Sigmoid colon (tissue), 7 donors: ENCODE measurements around the gene EPN2. TPM values are rescaled to one million over a fixed set of nuclear protein-coding genes. Genes with fewer than 3 reads are reported as not detected.
A peak's percentile ranks its signal among the peaks of the same experiment; 100 is the strongest.

Experiments used
- DNase-seq: peaks from one replicate; pipeline ENCODE4 v3.0.0-alpha.2; 2019
- H3K27ac ChIP-seq, 4 donors: fragments of 200-600 bp; sonication (generic); one replicate each; pipeline ENCODE4 v1.5.1; 2016 to 2019; ENCODE audit warnings: mild to moderate bottlenecking in 1 of 4
- H3K27me3 ChIP-seq, 3 donors: fragments of 200-600 bp; sonication (generic); one replicate each; pipeline ENCODE4 v1.5.1; 2019; ENCODE audit warnings: mild to moderate bottlenecking in 1 of 3
- H3K36me3 ChIP-seq, 4 donors: fragments of 200-600 bp; sonication (generic); one replicate each; pipeline ENCODE4 v1.5.1; 2016 to 2019
- H3K4me1 ChIP-seq, 4 donors: fragments of 200-600 bp; sonication (generic); one replicate each; pipeline ENCODE4 v1.5.1; 2017 to 2019
- H3K4me3 ChIP-seq, 4 donors: fragments of 200-600 bp; sonication (generic); one replicate each; pipeline ENCODE4 v1.5.1; 2017 to 2019; ENCODE audit warnings: mild to moderate bottlenecking in 2 of 4, moderate library complexity in 1 of 4
- H3K9me3 ChIP-seq, 4 donors: fragments of 200-600 bp in 3 of 4; sonication (generic) in 3 of 4; one replicate each; pipeline versions ENCODE4 v1.5.1 to v1.6.1; 2013 to 2019
- EP300 ChIP-seq, 4 donors: sonication (generic); formaldehyde crosslinking; IDR thresholded peaks; one replicate each; pipeline ENCODE4 v1.6.1; 2017; ENCODE audit warnings: antibody characterized with exemption in 4 of 4
- POLR2A ChIP-seq, 2 donors: fragments of 450-650 bp; IDR thresholded peaks; one replicate each; pipeline ENCODE4 v1.6.1; 2016; ENCODE audit warnings: antibody characterized with exemption in 2 of 2, mild to moderate bottlenecking in 2 of 2, moderate library complexity in 2 of 2
- POLR2AphosphoS5 ChIP-seq, 4 donors: sonication (generic); formaldehyde crosslinking; IDR thresholded peaks; one replicate each; pipeline ENCODE4 v1.6.1; 2017; ENCODE audit warnings: antibody characterized with exemption in 4 of 4
- WGBS, 2 donors: extraction: QIAGEN DNeasy Blood & Tissue Kit; methylation state at CpG; one replicate each; pipeline ENCODE4 v1.1.7; 2013; 5-methylcytosine and 5-hydroxymethylcytosine counted together
- intact Hi-C: fragments of 100-400 bp; cut with DNase I; formaldehyde crosslinking; loops from one replicate; pipeline ENCODE4 v1.15.1; 2023
- polyA plus RNA-seq, 3 donors: library from polyadenylated mRNA; stranded (reverse); fragments of 200-250 nt; gene quantifications; one replicate each; pipeline ENCODE4 v1.2.3, GENCODE V29; 2013
- total RNA-seq, 4 donors: library from RNA; depleted of rRNA; stranded (reverse); fragments of >200 nt; gene quantifications; one replicate each; pipeline ENCODE4 v1.1.0, GENCODE V29; 2016
- TF ChIP-seq, protein P1 (sequence below), 4 experiments: fragments of 450-650 bp in 3 of 4; fragments of 200-600 bp in 1 of 4; IDR thresholded peaks; one replicate each; pipeline ENCODE4 v1.5.1; 2016 to 2019; ENCODE audit warnings: antibody characterized with exemption in 4 of 4, mild to moderate bottlenecking in 3 of 4, moderate library complexity in 2 of 4
- donor health status: healthy with polysubstance abuse.
- donor health status: Bipolar disorder and iron deficiency.
- donor health status: healthy.

The EPN2 gene
- total and polyA plus RNA-seq, 7 donors = 12.0 to 55.4 (median 31.7) TPM

DNA sequence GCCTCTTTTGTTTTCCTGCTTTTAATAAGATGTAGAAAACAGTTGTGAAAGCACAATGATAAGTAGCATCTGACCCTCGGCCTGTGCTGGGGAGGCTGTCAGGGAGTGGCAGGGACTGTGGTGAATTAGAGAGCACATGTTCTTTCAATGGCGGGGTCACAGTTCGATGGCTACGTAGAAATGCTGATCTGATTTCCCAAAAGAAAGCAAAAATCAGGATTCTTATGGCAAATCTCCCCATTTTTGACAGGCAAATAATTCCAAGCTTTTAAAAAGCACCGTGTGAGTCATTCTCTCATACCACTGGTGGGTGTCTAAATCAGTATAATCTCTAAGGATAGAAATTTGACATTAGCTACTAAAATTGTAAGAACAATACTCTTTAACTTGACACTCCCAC lies 137.0 kb downstream of the EPN2 start:
- no peaks in the 10 kb centered on the region for H3K36me3 ChIP-seq
- no peaks in the 10 kb centered on the region for H3K27me3 ChIP-seq
- DNase-seq = peak; percentile 46
- H3K4me1 ChIP-seq = peaks cover 0 to 13% (median 11%) of the 10 kb centered on the region in 4 donors
- intact Hi-C loops = no loop called here
- H3K4me3 ChIP-seq = no peak overlapping the region
- 81 to 89% methylated on average over 5 of the region's 5 CpGs for WGBS, 2 donors
- H3K27ac ChIP-seq = no peak overlapping the region
- no peaks in the 10 kb centered on the region for H3K9me3 ChIP-seq
- no peak for TF ChIP-seq EP300 (IDR thresholded peaks at IDR 0.05)
- TF ChIP-seq, protein P1, sequence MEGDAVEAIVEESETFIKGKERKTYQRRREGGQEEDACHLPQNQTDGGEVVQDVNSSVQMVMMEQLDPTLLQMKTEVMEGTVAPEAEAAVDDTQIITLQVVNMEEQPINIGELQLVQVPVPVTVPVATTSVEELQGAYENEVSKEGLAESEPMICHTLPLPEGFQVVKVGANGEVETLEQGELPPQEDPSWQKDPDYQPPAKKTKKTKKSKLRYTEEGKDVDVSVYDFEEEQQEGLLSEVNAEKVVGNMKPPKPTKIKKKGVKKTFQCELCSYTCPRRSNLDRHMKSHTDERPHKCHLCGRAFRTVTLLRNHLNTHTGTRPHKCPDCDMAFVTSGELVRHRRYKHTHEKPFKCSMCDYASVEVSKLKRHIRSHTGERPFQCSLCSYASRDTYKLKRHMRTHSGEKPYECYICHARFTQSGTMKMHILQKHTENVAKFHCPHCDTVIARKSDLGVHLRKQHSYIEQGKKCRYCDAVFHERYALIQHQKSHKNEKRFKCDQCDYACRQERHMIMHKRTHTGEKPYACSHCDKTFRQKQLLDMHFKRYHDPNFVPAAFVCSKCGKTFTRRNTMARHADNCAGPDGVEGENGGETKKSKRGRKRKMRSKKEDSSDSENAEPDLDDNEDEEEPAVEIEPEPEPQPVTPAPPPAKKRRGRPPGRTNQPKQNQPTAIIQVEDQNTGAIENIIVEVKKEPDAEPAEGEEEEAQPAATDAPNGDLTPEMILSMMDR (IDR thresholded peaks at IDR 0.05) = no peak
- no peak for TF ChIP-seq POLR2A (IDR thresholded peaks at IDR 0.05)
- TF ChIP-seq POLR2AphosphoS5 (IDR thresholded peaks at IDR 0.05) = no peak

- no peak overlapping the region for H3K27ac ChIP-seq
- no peak for DNase-seq
- peaks cover 3 to 14% (median 8%) of the 10 kb centered on the region in 4 donors for H3K36me3 ChIP-seq
- 89 to 91% methylated on average over 1 of the region's 1 CpG for WGBS, 2 donors
- no peak overlapping the region for H3K4me3 ChIP-seq
- H3K4me1 ChIP-seq = peaks cover 0 to 29% (median 22%) of the 10 kb centered on the region in 4 donors
- TF ChIP-seq, protein P1 (IDR thresholded peaks at IDR 0.05) = no peak
- TF ChIP-seq POLR2AphosphoS5 (IDR thresholded peaks at IDR 0.05) (no peak), POLR2A (IDR thresholded peaks at IDR 0.05) (no peak), EP300 (IDR thresholded peaks at IDR 0.05) (no peak)
- H3K27me3 ChIP-seq = no peaks in the 10 kb centered on the region
- no peaks in the 10 kb centered on the region for H3K9me3 ChIP-seq
- intact Hi-C loops = loop anchor here (5.0 kb wide), 2 partner anchors 72 to 132 kb away; no protein-coding TSS in a partner anchor
Measured at GRCh38 chr17:19375732-19376131, 138.6 kb downstream of the EPN2 start.

GRCh38 chr17:19376811-19377210 lies 139.6 kb downstream of the EPN2 start:
- intact Hi-C loops = loop anchor here (1.0 to 5.0 kb wide), 3 partner anchors 15 to 130 kb away; partner anchors contain the start of gene B9D1
- peak overlapping the region; percentile 90 to 97 (median 96) for H3K27ac ChIP-seq
- no peaks in the 10 kb centered on the region for H3K27me3 ChIP-seq
- TF ChIP-seq POLR2AphosphoS5 (IDR thresholded peaks at IDR 0.05) (peak in 1 of 4 donors; percentile 8), EP300 (IDR thresholded peaks at IDR 0.05) (no peak)
- DNase-seq = peak; percentile 45
- H3K36me3 ChIP-seq = peaks cover 14 to 24% (median 19%) of the 10 kb centered on the region in 4 donors
- 11 to 42% methylated on average over 2 of the region's 2 CpGs for WGBS, 2 donors
- peaks cover 0 to 37% (median 25%) of the 10 kb centered on the region in 4 donors for H3K4me1 ChIP-seq
- H3K9me3 ChIP-seq = no peaks in the 10 kb centered on the region
- peak overlapping the region in 3 of 4 donors; percentile 63 to 93 (median 87) for H3K4me3 ChIP-seq

DNA sequence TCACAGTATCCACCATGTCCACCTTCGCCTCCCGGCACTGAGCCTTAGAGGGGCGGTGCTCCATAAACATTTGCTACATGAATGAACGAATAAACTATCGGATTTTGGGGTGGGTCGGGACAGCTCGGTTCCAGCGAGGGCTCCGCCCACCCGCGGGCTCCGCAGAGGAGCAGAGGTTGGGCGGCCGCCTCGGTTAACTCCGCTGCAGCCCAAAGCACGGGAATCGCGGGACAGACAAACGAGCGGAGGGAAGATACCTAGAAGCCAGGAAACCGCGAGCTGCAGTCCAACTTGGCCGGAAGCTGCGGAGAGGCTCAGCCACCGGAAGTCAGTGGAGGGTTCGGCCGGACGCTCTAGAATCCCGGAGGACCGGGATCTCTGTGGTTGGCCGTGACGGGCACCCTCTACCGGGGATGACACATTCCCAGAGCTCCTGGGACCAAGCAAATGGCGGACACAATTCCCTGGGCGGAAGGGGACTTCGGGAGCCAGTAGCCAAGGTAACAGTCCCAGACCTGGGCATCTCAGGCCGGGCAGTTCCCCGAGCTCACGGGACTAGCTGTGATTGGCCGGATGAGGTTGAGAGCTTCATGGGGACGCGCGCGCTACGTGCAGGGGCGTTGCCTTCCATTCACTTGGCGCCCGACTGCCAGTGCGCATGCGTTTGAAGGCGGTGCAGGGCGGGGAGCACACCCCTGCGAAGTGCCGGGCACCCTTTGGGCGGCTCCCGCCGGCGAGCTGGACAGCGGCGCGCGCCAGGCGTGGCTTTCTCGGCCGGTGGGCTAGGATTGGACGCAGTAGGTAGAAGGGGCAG lies 140.6 kb downstream of the EPN2 start:
- H3K27ac ChIP-seq = peak overlapping the region; percentile 90 to 97 (median 96)
- TF ChIP-seq POLR2AphosphoS5 (IDR thresholded peaks at IDR 0.05) (peak; percentile 81 to 87 (median 86)), POLR2A (IDR thresholded peaks at IDR 0.05) (peak; percentile 60 to 63), EP300 (IDR thresholded peaks at IDR 0.05) (no peak)
- intact Hi-C loops = loop anchor here (1.0 to 5.0 kb wide), 3 partner anchors 16 to 129 kb away; partner anchors contain the start of gene B9D1
- no peaks in the 10 kb centered on the region for H3K27me3 ChIP-seq
- H3K9me3 ChIP-seq = no peaks in the 10 kb centered on the region
- peaks cover 0 to 47% (median 34%) of the 10 kb centered on the region in 4 donors for H3K4me1 ChIP-seq
- peaks cover 23 to 34% (median 28%) of the 10 kb centered on the region in 4 donors for H3K36me3 ChIP-seq
- DNase-seq = peak; percentile 99
- H3K4me3 ChIP-seq = peak overlapping the region; percentile 63 to 93 (median 88)
- 0% methylated on average over 67 of the region's 67 CpGs for WGBS, 2 donors

DNA sequence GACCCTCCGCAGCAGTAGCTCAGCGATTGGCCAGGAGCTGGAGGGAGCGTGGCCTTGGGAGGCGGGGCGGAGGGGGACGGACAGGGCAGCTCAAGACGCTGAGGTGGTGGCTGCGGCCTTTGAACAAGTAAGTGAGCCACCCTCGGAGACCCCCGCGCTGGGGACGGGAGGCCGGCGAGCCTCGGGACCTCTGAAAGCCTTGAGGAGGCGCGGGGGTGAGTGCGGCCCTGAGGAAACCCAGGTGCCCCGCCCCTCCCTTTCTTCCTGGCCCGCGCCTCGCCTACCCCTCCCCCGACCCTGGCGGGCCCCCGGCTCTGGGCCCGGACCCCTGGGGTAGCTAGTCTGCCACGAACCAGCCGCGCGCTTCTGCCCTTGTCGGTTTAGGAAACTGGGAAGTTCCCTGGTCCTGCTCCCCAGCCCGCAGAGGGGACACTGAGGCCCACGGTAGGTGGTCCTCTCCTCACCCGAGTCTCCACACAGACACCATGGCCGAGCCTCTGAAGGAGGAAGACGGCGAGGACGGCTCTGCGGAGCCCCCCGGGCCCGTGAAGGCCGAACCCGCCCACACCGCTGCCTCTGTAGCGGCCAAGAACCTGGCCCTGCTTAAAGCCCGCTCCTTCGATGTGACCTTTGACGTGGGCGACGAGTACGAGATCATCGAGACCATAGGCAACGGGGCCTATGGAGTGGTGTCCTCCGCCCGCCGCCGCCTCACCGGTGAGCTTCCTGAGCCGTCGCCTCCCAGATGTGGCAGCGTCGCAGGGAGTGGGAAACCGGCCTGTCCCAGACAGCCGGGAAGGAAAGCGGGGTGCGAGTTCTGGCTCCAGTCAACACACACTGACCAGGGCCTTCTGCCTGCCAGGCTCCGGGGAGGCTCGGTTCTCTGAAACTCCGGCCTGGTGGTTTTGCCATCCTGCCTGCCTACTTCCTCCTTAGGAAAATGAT lies 141.5 kb downstream of the EPN2 start, which contains the start of gene MAPK7:
TSS of gene MAPK7 (plus strand) at position 83 of the 945 bp plus-strand sequence. CDS start at position 486, 403 bp downstream.
- TF ChIP-seq POLR2A (IDR thresholded peaks at IDR 0.05) (peak; percentile 51 to 59), POLR2AphosphoS5 (IDR thresholded peaks at IDR 0.05) (peak; percentile 81 to 94 (median 82)), EP300 (IDR thresholded peaks at IDR 0.05) (no peak)
- TF ChIP-seq, protein P1 (IDR thresholded peaks at IDR 0.05) = no peak
- H3K4me1 ChIP-seq = peaks cover 0 to 56% (median 43%) of the 10 kb centered on the region in 4 donors
- H3K4me3 ChIP-seq = peak within 1 kb of the TSS; percentile 63 to 93 (median 88)
- no peaks in the 10 kb centered on the region for H3K9me3 ChIP-seq
- peak within 1 kb of the TSS; percentile 90 to 97 (median 96) for H3K27ac ChIP-seq
- DNase-seq = peak; percentile 73
- WGBS, 2 donors = 3 to 17% methylated on average over 69 of the region's 69 CpGs
- peaks cover 29 to 43% (median 33%) of the 10 kb centered on the region in 4 donors for H3K36me3 ChIP-seq
- intact Hi-C loops = loop anchor here (5.0 kb wide), 2 partner anchors 69 to 129 kb away; no protein-coding TSS in a partner anchor
- no peaks in the 10 kb centered on the region for H3K27me3 ChIP-seq
